Central memory CD8-positive, alpha-beta T cell (primary cell): ENCODE measurements around the gene FCRLB.
"Not testable (repeated sequence)": the region's sequence is repeated elsewhere in the genome, so short reads cannot be mapped to it uniquely, and the experiment has no call there.

Source experiments
- ATAC-seq: fragments of 150-1000 bp; cut with Tn5 transposase; replicated peaks from 2 replicates; pipeline ENCODE4 v1.10.0; 2022; ENCODE audit warnings: mild to moderate bottlenecking, moderate FRiP score, moderate number of reproducible peaks; ENCODE audit not compliant: poor library complexity, severe bottlenecking; ENCODE audit errors: extremely low read depth
- DNase-seq, 2 donors: peaks; one replicate each; pipeline ENCODE4 v3.0.0; 2021; ENCODE audit warnings: low spot score in 2 of 2
- H3K27ac Mint-ChIP-seq: one replicate; pipeline ENCODE4 v1.8.0; 2022; ENCODE audit warnings: low read depth, mild to moderate bottlenecking, moderate library complexity, mixed read lengths
- H3K27me3 Mint-ChIP-seq: one replicate; pipeline ENCODE4 v1.8.0; 2022; ENCODE audit warnings: mixed read lengths
- H3K36me3 Mint-ChIP-seq: one replicate; pipeline ENCODE4 v1.8.0; 2022; ENCODE audit warnings: mild to moderate bottlenecking, moderate library complexity, mixed read lengths; ENCODE audit not compliant: insufficient read depth
- H3K4me1 Mint-ChIP-seq: one replicate; pipeline ENCODE4 v1.8.0; 2022; ENCODE audit warnings: mixed read lengths
- H3K4me3 Mint-ChIP-seq: one replicate; pipeline ENCODE4 v1.8.0; 2022; ENCODE audit warnings: mild to moderate bottlenecking, moderate library complexity, mixed read lengths
- H3K9me3 Mint-ChIP-seq: one replicate; pipeline ENCODE4 v1.8.0; 2022; ENCODE audit warnings: mixed read lengths

The FCRLB gene

GRCh38 chr1:161720956-161721737, at the start of gene FCRLB:
TSS of gene FCRLB (plus strand) at chr1:161721544. CDS start at chr1:161722673, 1,129 bp downstream.
- H3K27ac Mint-ChIP-seq = no peak within 1 kb of the TSS
- no peak for DNase-seq
- H3K4me3 Mint-ChIP-seq = no peak within 1 kb of the TSS
- H3K4me1 Mint-ChIP-seq = peaks cover 21% of the 10 kb centered on the region
- H3K27me3 Mint-ChIP-seq = no peaks in the 10 kb centered on the region
- ATAC-seq = no peak
- H3K36me3 Mint-ChIP-seq = peaks cover 3% of the 10 kb centered on the region
- no peaks in the 10 kb centered on the region for H3K9me3 Mint-ChIP-seq

- ATAC-seq, H3K27me3 Mint-ChIP-seq, H3K4me1 Mint-ChIP-seq, H3K27ac Mint-ChIP-seq, DNase-seq, H3K36me3 Mint-ChIP-seq, H3K4me3 Mint-ChIP-seq, H3K9me3 Mint-ChIP-seq: not testable (repeated sequence)
Observed at GRCh38 chr1:161673437-161673836, 47.9 kb upstream of the FCRLB start.

GRCh38 chr1:161674447-161674846, 46.9 kb upstream of the FCRLB start:
- not testable (repeated sequence) for ATAC-seq, H3K4me1 Mint-ChIP-seq, H3K9me3 Mint-ChIP-seq, H3K36me3 Mint-ChIP-seq, H3K27ac Mint-ChIP-seq, H3K4me3 Mint-ChIP-seq, H3K27me3 Mint-ChIP-seq, DNase-seq

GRCh38 chr1:161674908-161675307, 46.4 kb upstream of the FCRLB start:
- not testable (repeated sequence) for H3K27me3 Mint-ChIP-seq, H3K27ac Mint-ChIP-seq, H3K36me3 Mint-ChIP-seq, H3K4me3 Mint-ChIP-seq, H3K9me3 Mint-ChIP-seq, H3K4me1 Mint-ChIP-seq, DNase-seq, ATAC-seq

- Mint-ChIP-seq H3K36me3 (no peaks in the 10 kb centered on the region), H3K27ac (no peak overlapping the region), H3K4me1 (no peaks in the 10 kb centered on the region), H3K27me3 (no peaks in the 10 kb centered on the region), H3K9me3 (no peaks in the 10 kb centered on the region), H3K4me3 (no peak overlapping the region)
- DNase-seq (no peak), ATAC-seq (no peak)
Observed at GRCh38 chr1:161676441-161676840, 44.9 kb upstream of the FCRLB start.

GRCh38 chr1:161676958-161677689, 44.2 kb upstream of the FCRLB start:
- Mint-ChIP-seq H3K4me1 (no peaks in the 10 kb centered on the region), H3K4me3 (no peak overlapping the region), H3K36me3 (no peaks in the 10 kb centered on the region), H3K9me3 (no peaks in the 10 kb centered on the region), H3K27me3 (no peaks in the 10 kb centered on the region), H3K27ac (no peak overlapping the region)
- ATAC-seq (no peak), DNase-seq (no peak)

GRCh38 chr1:161678500-161678899, 42.8 kb upstream of the FCRLB start:
- H3K4me1 Mint-ChIP-seq = no peaks in the 10 kb centered on the region
- no peaks in the 10 kb centered on the region for H3K9me3 Mint-ChIP-seq
- H3K27me3 Mint-ChIP-seq = no peaks in the 10 kb centered on the region
- ATAC-seq (no peak), DNase-seq (no peak)
- H3K4me3 Mint-ChIP-seq = no peak overlapping the region
- no peak overlapping the region for H3K27ac Mint-ChIP-seq
- no peaks in the 10 kb centered on the region for H3K36me3 Mint-ChIP-seq

GRCh38 chr1:161681879-161682278, 39.5 kb upstream of the FCRLB start:
- DNase-seq (no peak), ATAC-seq (no peak)
- no peak overlapping the region for H3K4me3 Mint-ChIP-seq
- H3K27me3 Mint-ChIP-seq = peaks cover 14% of the 10 kb centered on the region
- no peaks in the 10 kb centered on the region for H3K9me3 Mint-ChIP-seq
- H3K27ac Mint-ChIP-seq = no peak overlapping the region
- H3K36me3 Mint-ChIP-seq = no peaks in the 10 kb centered on the region
- H3K4me1 Mint-ChIP-seq = no peaks in the 10 kb centered on the region

- H3K27me3 Mint-ChIP-seq = peaks cover 56% of the 10 kb centered on the region
- H3K36me3 Mint-ChIP-seq = no peaks in the 10 kb centered on the region
- H3K9me3 Mint-ChIP-seq = no peaks in the 10 kb centered on the region
- DNase-seq (no peak), ATAC-seq (no peak)
- no peak overlapping the region for H3K4me3 Mint-ChIP-seq
- no peaks in the 10 kb centered on the region for H3K4me1 Mint-ChIP-seq
- no peak overlapping the region for H3K27ac Mint-ChIP-seq
Observed at GRCh38 chr1:161688946-161689345, 32.4 kb upstream of the FCRLB start.

GRCh38 chr1:161691846-161692245, 29.5 kb upstream of the FCRLB start:
- ATAC-seq (no peak), DNase-seq (no peak)
- peaks cover 71% of the 10 kb centered on the region for H3K27me3 Mint-ChIP-seq
- no peaks in the 10 kb centered on the region for H3K4me1 Mint-ChIP-seq
- no peaks in the 10 kb centered on the region for H3K9me3 Mint-ChIP-seq
- no peaks in the 10 kb centered on the region for H3K36me3 Mint-ChIP-seq
- no peak overlapping the region for H3K27ac Mint-ChIP-seq
- H3K4me3 Mint-ChIP-seq = no peak overlapping the region

- not testable (repeated sequence) for DNase-seq, ATAC-seq, H3K4me1 Mint-ChIP-seq, H3K27ac Mint-ChIP-seq, H3K36me3 Mint-ChIP-seq, H3K9me3 Mint-ChIP-seq, H3K4me3 Mint-ChIP-seq
- H3K27me3 Mint-ChIP-seq = peaks cover 75% of the 10 kb centered on the region
Observed at GRCh38 chr1:161693020-161693712, 28.2 kb upstream of the FCRLB start.

- H3K4me3 Mint-ChIP-seq, ATAC-seq, H3K4me1 Mint-ChIP-seq, H3K9me3 Mint-ChIP-seq, DNase-seq, H3K36me3 Mint-ChIP-seq, H3K27ac Mint-ChIP-seq: not testable (repeated sequence)
- peaks cover 41% of the 10 kb centered on the region for H3K27me3 Mint-ChIP-seq
Observed at GRCh38 chr1:161698302-161698701, 23.0 kb upstream of the FCRLB start.
